HEK293 (cell line): ENCODE measurements around the gene LFNG.

Experiments used
- CTCF ChIP-seq: fragments of 450-650 bp; formaldehyde crosslinking; IDR thresholded peaks from 2 replicates; pipeline ENCODE4 v1.5.1; 2016; ENCODE audit warnings: missing biosample characterization, missing genetic modification characterization
- HOXC10 ChIP-seq: sonication (generic); formaldehyde crosslinking; IDR thresholded peaks from 2 replicates; pipeline ENCODE4 v1.8.1; 2023; ENCODE audit warnings: mild to moderate bottlenecking, missing genetic modification reagents
- KLF7 ChIP-seq: fragments of 450-650 bp; formaldehyde crosslinking; IDR thresholded peaks from 2 replicates; pipeline ENCODE4 v1.5.1; 2016; ENCODE audit warnings: missing biosample characterization, missing genetic modification characterization, borderline replicate concordance
- YY1 ChIP-seq: fragments of 450-650 bp; formaldehyde crosslinking; IDR thresholded peaks from 2 replicates; pipeline ENCODE4 v1.5.1; 2018; ENCODE audit warnings: missing biosample characterization, missing genetic modification characterization
- ZNF140 ChIP-seq: fragments of 450-650 bp; formaldehyde crosslinking; IDR thresholded peaks from 2 replicates; pipeline ENCODE4 v1.5.1; 2016; ENCODE audit warnings: missing biosample characterization, missing genetic modification characterization
- ZNF362 ChIP-seq: fragments of 450-650 bp; formaldehyde crosslinking; IDR thresholded peaks from 2 replicates; pipeline ENCODE4 v1.5.1; 2016; ENCODE audit warnings: missing biosample characterization, missing genetic modification characterization

- TF ChIP-seq YY1 (tag by site-specific recombination) (no peak), CTCF (tag by site-specific recombination) (no peak), ZNF140 (tag by site-specific recombination) (no peak), KLF7 (tag by site-specific recombination) (no peak), HOXC10 (CRISPR knock-in tag) (no peak), ZNF362 (tag by site-specific recombination) (no peak)
These were observed 54.2 kb downstream of the LFNG start for GRCh38 chr7:2573761-2574160.
